Adrenal gland (tissue), 5 donors: Measurements from ENCODE around the gene PRIMA1.

Experiments
- CTCF ChIP-seq, 6 experiments: fragments of 450-650 bp in 4 of 6; fragments of 200-600 bp in 2 of 6; sonication (generic) in 1 of 6; IDR thresholded peaks; 1 replicate in 5 of 6; 2 replicates in 1 of 6; pipeline versions ENCODE4 v1.5.1 to v1.8.0; 2016 to 2021; ENCODE audit warnings: antibody characterized with exemption in 6 of 6, mild to moderate bottlenecking in 2 of 6, moderate library complexity in 1 of 6
- POLR2A ChIP-seq, 2 donors: fragments of 450-650 bp; IDR thresholded peaks; one replicate each; pipeline ENCODE4 v1.6.1; 2017; ENCODE audit warnings: antibody characterized with exemption in 2 of 2, mild to moderate bottlenecking in 2 of 2, moderate library complexity in 1 of 2
- donor health status: DM: no; HTN: no; CAD: no.

- TF ChIP-seq CTCF (IDR thresholded peaks at IDR 0.05) (no peak), POLR2A (IDR thresholded peaks at IDR 0.05) (no peak)
Measured at GRCh38 chr14:93685121-93685895, 103.0 kb downstream of the PRIMA1 start.
